ENCODE measurements around the gene SPRED2.

- TF ChIP-seq POLR2AphosphoS5 (IDR thresholded peaks at IDR 0.05; ENCODE audit: insufficient read depth in 1 of 2, low read depth in 1 of 2) = no peak
- no peak for TF ChIP-seq CTCF (IDR thresholded peaks at IDR 0.05)
Measured at GRCh38 chr2:65413106-65413505, 19.3 kb downstream of the SPRED2 start.

All from vagina (tissue), 2 donors.